MM.1S (cell line): Measurements from ENCODE around the gene SIGLEC11.
A peak's percentile ranks its signal among the peaks of the same experiment; 100 is the strongest.

ENCODE experiments used
- DNase-seq: peaks from one replicate; pipeline ENCODE4 v3.0.0-alpha.2; 2015
- H2AFZ ChIP-seq: fragments of 300-600 bp; sonication (generic); 2 replicates; pipeline ENCODE4 v1.6.0; 2016; ENCODE audit warnings: antibody characterized with exemption, low read length
- H3F3A ChIP-seq: fragments of 300-600 bp; sonication (generic); 2 replicates; pipeline ENCODE4 v1.6.1; 2016; ENCODE audit warnings: mild to moderate bottlenecking, antibody characterized with exemption, low read length, moderate library complexity, mixed read lengths; ENCODE audit not compliant: insufficient read depth
- H3K27ac ChIP-seq: fragments of 300-600 bp; sonication (generic); 2 replicates; pipeline ENCODE4 v1.5.1; 2016; ENCODE audit warnings: mild to moderate bottlenecking, low read length
- H3K27me3 ChIP-seq: fragments of 300-600 bp; sonication (generic); replicated peaks from 2 replicates; pipeline ENCODE4 v1.6.0; 2016; ENCODE audit warnings: low read length; ENCODE audit not compliant: insufficient read depth
- H3K36me3 ChIP-seq: fragments of 300-600 bp; sonication (generic); replicated peaks from 2 replicates; pipeline ENCODE4 v1.6.1; 2016; ENCODE audit warnings: mild to moderate bottlenecking, low read length, mixed read lengths; ENCODE audit not compliant: insufficient read depth
- H3K4me1 ChIP-seq: fragments of 300-600 bp; sonication (generic); 2 replicates; pipeline ENCODE4 v1.6.1; 2016; ENCODE audit warnings: low read length, mixed read lengths
- H3K4me2 ChIP-seq: fragments of 300-600 bp; sonication (generic); 2 replicates; pipeline ENCODE4 v1.6.0; 2016; ENCODE audit warnings: low read depth, low read length
- H3K4me3 ChIP-seq: fragments of 300-600 bp; sonication (generic); 2 replicates; pipeline ENCODE4 v1.5.1; 2016; ENCODE audit warnings: low read length, mixed read lengths
- H3K79me2 ChIP-seq: fragments of 300-600 bp; sonication (generic); 2 replicates; pipeline ENCODE4 v1.6.1; 2016; ENCODE audit warnings: mixed run types, low read length, mixed read lengths
- H3K9ac ChIP-seq: fragments of 300-600 bp; sonication (generic); 2 replicates; pipeline ENCODE4 v1.6.1; 2016; ENCODE audit warnings: low read length, mixed read lengths
- H3K9me2 ChIP-seq: fragments of 300-600 bp; sonication (generic); replicated peaks from 2 replicates; pipeline ENCODE4 v1.6.1; 2016; ENCODE audit warnings: mild to moderate bottlenecking, low read length, mixed read lengths; ENCODE audit not compliant: insufficient read depth
- H3K9me3 ChIP-seq: fragments of 300-600 bp; sonication (generic); replicated peaks from 2 replicates; pipeline ENCODE4 v1.6.1; 2016; ENCODE audit warnings: mild to moderate bottlenecking, low read length, mixed read lengths; ENCODE audit not compliant: insufficient read depth
- H4K20me1 ChIP-seq: fragments of 300-600 bp; sonication (generic); 2 replicates; pipeline ENCODE4 v1.6.1; 2016; ENCODE audit warnings: mild to moderate bottlenecking, low read length, moderate library complexity, mixed read lengths; ENCODE audit not compliant: insufficient read depth
- CTCF ChIP-seq: fragments of 300-600 bp; sonication (generic); IDR thresholded peaks from 2 replicates; pipeline ENCODE4 v1.5.1; 2016; ENCODE audit warnings: antibody characterized with exemption, low read length, mixed read lengths
- EZH2 ChIP-seq: fragments of 300-600 bp; sonication (generic); optimal IDR thresholded peaks from 2 replicates; pipeline ENCODE3; 2017; ENCODE audit warnings: low read depth, mild to moderate bottlenecking, antibody characterized with exemption, low read length, mixed read lengths
- EZH2phosphoT487 ChIP-seq: fragments of 300-600 bp; sonication (generic); IDR thresholded peaks from 2 replicates; pipeline ENCODE4 v1.6.1; 2018; ENCODE audit warnings: antibody characterized with exemption, low read length

Gene SIGLEC11

GRCh38 chr19:49988433-49988832 lies 27.5 kb upstream of the SIGLEC11 start:
- Histone ChIP-seq H3K9me2 (no peaks in the 10 kb centered on the region), H3K4me2 (no peak overlapping the region), H3K79me2 (no peaks in the 10 kb centered on the region), H3K36me3 (no peaks in the 10 kb centered on the region), H3K27me3 (no peaks in the 10 kb centered on the region), H3K27ac (no peak overlapping the region), H2AFZ (no peak overlapping the region), H4K20me1 (no peaks in the 10 kb centered on the region), H3K4me1 (no peaks in the 10 kb centered on the region), H3K4me3 (no peak overlapping the region), H3K9ac (no peak overlapping the region), H3F3A (peaks cover 4% of the 10 kb centered on the region; the same call in 1 of the 2 replicates), H3K9me3 (no peaks in the 10 kb centered on the region)
- DNase-seq, result no peak
- no peak for TF ChIP-seq EZH2
- TF ChIP-seq EZH2phosphoT487, result no peak
- no peak for TF ChIP-seq CTCF

GRCh38 chr19:49988007-49988406 lies 27.0 kb upstream of the SIGLEC11 start:
- no peak for TF ChIP-seq EZH2phosphoT487
- H4K20me1 ChIP-seq, result no peaks in the 10 kb centered on the region
- no peak for DNase-seq

GRCh38 chr19:49987159-49987698 lies 26.3 kb upstream of the SIGLEC11 start:
- Histone ChIP-seq H3K36me3 (no peaks in the 10 kb centered on the region), H3K27me3 (no peaks in the 10 kb centered on the region), H3K9me3 (no peaks in the 10 kb centered on the region), H3K4me3 (no peak overlapping the region), H2AFZ (no peak overlapping the region), H3K4me1 (no peaks in the 10 kb centered on the region), H3K27ac (no peak overlapping the region), H3K9ac (no peak overlapping the region), H3K79me2 (no peaks in the 10 kb centered on the region), H3K4me2 (no peak overlapping the region), H3K9me2 (no peaks in the 10 kb centered on the region), H4K20me1 (no peaks in the 10 kb centered on the region), H3F3A (peaks cover 4% of the 10 kb centered on the region; the same call in 1 of the 2 replicates)
- peak; percentile 91 for DNase-seq
- TF ChIP-seq CTCF, result 0 out of 2 replicates have a peak, but pooled peaks have one; percentile 5
- no peak for TF ChIP-seq EZH2

More at GRCh38 chr19:49988007-49988406, 27.0 kb upstream of the SIGLEC11 start:
- Histone ChIP-seq H3K4me3 (no peak overlapping the region), H3K4me1 (no peaks in the 10 kb centered on the region), H2AFZ (no peak overlapping the region), H3K27me3 (no peaks in the 10 kb centered on the region), H3K9me3 (no peaks in the 10 kb centered on the region), H3K9ac (no peak overlapping the region), H3K36me3 (no peaks in the 10 kb centered on the region), H3K27ac (no peak overlapping the region), H3F3A (peaks cover 4% of the 10 kb centered on the region; the same call in 1 of the 2 replicates), H3K9me2 (no peaks in the 10 kb centered on the region), H3K4me2 (no peak overlapping the region), H3K79me2 (no peaks in the 10 kb centered on the region)

- H3K4me2 ChIP-seq, result no peak overlapping the region
- no peaks in the 10 kb centered on the region for H4K20me1 ChIP-seq
- no peak for TF ChIP-seq EZH2
- no peak for TF ChIP-seq CTCF
- no peak overlapping the region for H3K9ac ChIP-seq
- no peaks in the 10 kb centered on the region for H3K36me3 ChIP-seq
- no peaks in the 10 kb centered on the region for H3K27me3 ChIP-seq
- no peak overlapping the region for H3K27ac ChIP-seq
- H3K4me3 ChIP-seq, result no peak overlapping the region
- H2AFZ ChIP-seq, result no peak overlapping the region
- no peaks in the 10 kb centered on the region for H3K4me1 ChIP-seq
- no peaks in the 10 kb centered on the region for H3K9me3 ChIP-seq
- H3K9me2 ChIP-seq, result no peaks in the 10 kb centered on the region
- H3F3A ChIP-seq, result peaks cover 4% of the 10 kb centered on the region; the same call in 1 of the 2 replicates
- H3K79me2 ChIP-seq, result no peaks in the 10 kb centered on the region
- DNase-seq, result no peak
These were observed 25.4 kb upstream of the SIGLEC11 start for GRCh38 chr19:49986354-49986753.
